ENCODE measurements around the gene FSHR. TPM values are rescaled to one million over a fixed set of nuclear protein-coding genes. Genes with fewer than 3 reads are reported as not detected.

FSHR gene
- total RNA-seq, 4 donors from 2014 or later: not detected

- Histone ChIP-seq H3K27me3 (no peaks in the 10 kb centered on the region), H3K27ac (no peak overlapping the region), H3K9me3 (no peaks in the 10 kb centered on the region), H3K4me3 (no peak overlapping the region), H3K4me1 (no peaks in the 10 kb centered on the region), H3K36me3 (no peaks in the 10 kb centered on the region)
- TF ChIP-seq CTCF (IDR thresholded peaks at IDR 0.05) (no peak), POLR2A (IDR thresholded peaks at IDR 0.05) (no peak)
- no peak for DNase-seq
Measured at GRCh38 chr2:48915884-48916283, 238.4 kb downstream of the FSHR start.

GRCh38 chr2:48915227-48915626, 239.1 kb downstream of the FSHR start:
- H3K4me3 ChIP-seq: no peak overlapping the region
- no peaks in the 10 kb centered on the region for H3K27me3 ChIP-seq
- no peaks in the 10 kb centered on the region for H3K36me3 ChIP-seq
- H3K4me1 ChIP-seq: no peaks in the 10 kb centered on the region
- DNase-seq: no peak
- H3K27ac ChIP-seq: no peak overlapping the region
- no peak for TF ChIP-seq CTCF (IDR thresholded peaks at IDR 0.05)
- no peaks in the 10 kb centered on the region for H3K9me3 ChIP-seq

GRCh38 chr2:48914477-48915089, 239.7 kb downstream of the FSHR start:
- no peak for DNase-seq
- H3K9me3 ChIP-seq: no peaks in the 10 kb centered on the region
- TF ChIP-seq POLR2A (IDR thresholded peaks at IDR 0.05): no peak
- no peak for TF ChIP-seq CTCF (IDR thresholded peaks at IDR 0.05)
- H3K27me3 ChIP-seq: no peaks in the 10 kb centered on the region
- no peak overlapping the region for H3K27ac ChIP-seq
- H3K4me1 ChIP-seq: no peaks in the 10 kb centered on the region
- no peaks in the 10 kb centered on the region for H3K36me3 ChIP-seq
- no peak overlapping the region for H3K4me3 ChIP-seq

Small RNA genes within 50 kb of the gene (small RNA-seq; reads per million reads assigned to genes)
- gene MIR548BA: 0 reads per million in 2 donors
